Suprapubic skin (tissue), 3 donors: ENCODE measurements around the gene TMEM72.

Experiments
- CTCF ChIP-seq, 2 donors: fragments of 200-600 bp in 1 of 2; fragments of 450-650 bp in 1 of 2; sonication (generic) in 1 of 2; IDR thresholded peaks; one replicate each; pipeline ENCODE4 v1.5.1; 2016 to 2019; ENCODE audit warnings: antibody characterized with exemption in 2 of 2, mild to moderate bottlenecking in 1 of 2, moderate library complexity in 1 of 2
- POLR2A ChIP-seq, 2 donors: fragments of 450-650 bp; IDR thresholded peaks; one replicate each; pipeline ENCODE4 v1.6.1; 2017; ENCODE audit warnings: antibody characterized with exemption in 2 of 2, mild to moderate bottlenecking in 2 of 2, moderate library complexity in 2 of 2

- TF ChIP-seq POLR2A (IDR thresholded peaks at IDR 0.05) (no peak), CTCF (IDR thresholded peaks at IDR 0.05) (no peak)
Measured at GRCh38 chr10:44889834-44890233, 21.3 kb upstream of the TMEM72 start.
